ENCODE data around the gene DRAM2.

DNA sequence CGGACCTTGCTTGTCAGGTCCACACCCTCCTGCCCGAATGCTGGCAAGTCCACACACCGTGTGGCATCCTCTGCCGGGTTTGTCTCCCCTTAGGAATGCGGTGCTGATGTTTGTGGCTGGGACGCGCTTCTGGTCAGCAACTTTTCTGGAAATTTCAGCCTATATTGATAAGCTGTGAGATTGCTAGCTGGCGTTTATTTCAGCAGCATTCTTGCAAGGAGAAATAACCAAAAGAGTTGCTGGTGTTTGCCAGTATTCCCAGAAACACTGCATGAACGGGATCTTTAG is 731 bp upstream of the DRAM2 start:
- TF ChIP-seq, protein P1, sequence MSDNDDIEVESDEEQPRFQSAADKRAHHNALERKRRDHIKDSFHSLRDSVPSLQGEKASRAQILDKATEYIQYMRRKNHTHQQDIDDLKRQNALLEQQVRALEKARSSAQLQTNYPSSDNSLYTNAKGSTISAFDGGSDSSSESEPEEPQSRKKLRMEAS (IDR thresholded peaks at IDR 0.05): no peak
- TF ChIP-seq TAF1 (IDR thresholded peaks at IDR 0.05; ENCODE audit: low read depth): no peak
- no peak for TF ChIP-seq FOXM1 (IDR thresholded peaks at IDR 0.05; ENCODE audit: borderline replicate concordance, low read depth)
- TF ChIP-seq, protein P2, sequence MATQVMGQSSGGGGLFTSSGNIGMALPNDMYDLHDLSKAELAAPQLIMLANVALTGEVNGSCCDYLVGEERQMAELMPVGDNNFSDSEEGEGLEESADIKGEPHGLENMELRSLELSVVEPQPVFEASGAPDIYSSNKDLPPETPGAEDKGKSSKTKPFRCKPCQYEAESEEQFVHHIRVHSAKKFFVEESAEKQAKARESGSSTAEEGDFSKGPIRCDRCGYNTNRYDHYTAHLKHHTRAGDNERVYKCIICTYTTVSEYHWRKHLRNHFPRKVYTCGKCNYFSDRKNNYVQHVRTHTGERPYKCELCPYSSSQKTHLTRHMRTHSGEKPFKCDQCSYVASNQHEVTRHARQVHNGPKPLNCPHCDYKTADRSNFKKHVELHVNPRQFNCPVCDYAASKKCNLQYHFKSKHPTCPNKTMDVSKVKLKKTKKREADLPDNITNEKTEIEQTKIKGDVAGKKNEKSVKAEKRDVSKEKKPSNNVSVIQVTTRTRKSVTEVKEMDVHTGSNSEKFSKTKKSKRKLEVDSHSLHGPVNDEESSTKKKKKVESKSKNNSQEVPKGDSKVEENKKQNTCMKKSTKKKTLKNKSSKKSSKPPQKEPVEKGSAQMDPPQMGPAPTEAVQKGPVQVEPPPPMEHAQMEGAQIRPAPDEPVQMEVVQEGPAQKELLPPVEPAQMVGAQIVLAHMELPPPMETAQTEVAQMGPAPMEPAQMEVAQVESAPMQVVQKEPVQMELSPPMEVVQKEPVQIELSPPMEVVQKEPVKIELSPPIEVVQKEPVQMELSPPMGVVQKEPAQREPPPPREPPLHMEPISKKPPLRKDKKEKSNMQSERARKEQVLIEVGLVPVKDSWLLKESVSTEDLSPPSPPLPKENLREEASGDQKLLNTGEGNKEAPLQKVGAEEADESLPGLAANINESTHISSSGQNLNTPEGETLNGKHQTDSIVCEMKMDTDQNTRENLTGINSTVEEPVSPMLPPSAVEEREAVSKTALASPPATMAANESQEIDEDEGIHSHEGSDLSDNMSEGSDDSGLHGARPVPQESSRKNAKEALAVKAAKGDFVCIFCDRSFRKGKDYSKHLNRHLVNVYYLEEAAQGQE (IDR thresholded peaks at IDR 0.05; ENCODE audit: low read depth): no peak
- TF ChIP-seq EGR1 (IDR thresholded peaks at IDR 0.05): no peak
- no peak for TF ChIP-seq ZBTB7A (IDR thresholded peaks at IDR 0.05; ENCODE audit: low read depth)
- no peak for TF ChIP-seq EP300 (IDR thresholded peaks at IDR 0.05; ENCODE audit: borderline replicate concordance)
- no peak for TF ChIP-seq CEBPB (IDR thresholded peaks at IDR 0.05)
- TF ChIP-seq, protein P3, sequence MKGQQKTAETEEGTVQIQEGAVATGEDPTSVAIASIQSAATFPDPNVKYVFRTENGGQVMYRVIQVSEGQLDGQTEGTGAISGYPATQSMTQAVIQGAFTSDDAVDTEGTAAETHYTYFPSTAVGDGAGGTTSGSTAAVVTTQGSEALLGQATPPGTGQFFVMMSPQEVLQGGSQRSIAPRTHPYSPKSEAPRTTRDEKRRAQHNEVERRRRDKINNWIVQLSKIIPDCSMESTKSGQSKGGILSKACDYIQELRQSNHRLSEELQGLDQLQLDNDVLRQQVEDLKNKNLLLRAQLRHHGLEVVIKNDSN (IDR thresholded peaks at IDR 0.05): no peak
- TF ChIP-seq RAD21 (IDR thresholded peaks at IDR 0.05; ENCODE audit: low read depth): no peak
